Left ventricle myocardium inferior (tissue), 1 donor: ENCODE measurements around the gene DCAF16. TPM values are rescaled to one million over a fixed set of nuclear protein-coding genes. Genes with fewer than 3 reads are reported as not detected.

Source experiments
- DNase-seq: peaks from one replicate; pipeline ENCODE4 v3.0.0-alpha.2; 2020
- H3K27ac ChIP-seq: fragments of 200-600 bp; replicated peaks from 2 replicates; pipeline ENCODE4 v1.8.0; 2021
- H3K27me3 ChIP-seq: fragments of 200-600 bp; 2 replicates; pipeline ENCODE4 v1.8.0; 2021; ENCODE audit warnings: low read depth
- H3K36me3 ChIP-seq: fragments of 200-600 bp; 2 replicates; pipeline ENCODE4 v1.8.0; 2021
- H3K4me1 ChIP-seq: fragments of 200-600 bp; 2 replicates; pipeline ENCODE4 v1.8.0; 2021
- H3K4me3 ChIP-seq: fragments of 200-600 bp; 2 replicates; pipeline ENCODE4 v1.8.0; 2021; ENCODE audit warnings: mild to moderate bottlenecking, moderate library complexity
- H3K9me3 ChIP-seq: fragments of 200-600 bp; replicated peaks from 2 replicates; pipeline ENCODE4 v1.8.0; 2021
- intact Hi-C: fragments of 100-400 bp; cut with micrococcal nuclease; formaldehyde crosslinking; loops from one replicate; pipeline ENCODE4 v1.11.0; 2022
- total RNA-seq: library from RNA; stranded (reverse); fragmentation: NEBNext Ultra II Directional; extraction: Animal tissue kit (Norgen Biotek cat#: 25700); gene quantifications from one replicate; pipeline ENCODE4 v1.2.1, GENCODE V29; 2021
- TF ChIP-seq, protein P1 (sequence below): fragments of 200-600 bp; IDR thresholded peaks from 2 replicates; pipeline ENCODE4 v1.8.0; 2021; ENCODE audit warnings: antibody characterized with exemption, mild to moderate bottlenecking, borderline replicate concordance
- donor health status: DM: no; HTN: yes; CAD: no; lungs with severe emphysema.

The DCAF16 gene
- total RNA-seq, 1 donor from 2014 or later, result 14.5 TPM

DNA sequence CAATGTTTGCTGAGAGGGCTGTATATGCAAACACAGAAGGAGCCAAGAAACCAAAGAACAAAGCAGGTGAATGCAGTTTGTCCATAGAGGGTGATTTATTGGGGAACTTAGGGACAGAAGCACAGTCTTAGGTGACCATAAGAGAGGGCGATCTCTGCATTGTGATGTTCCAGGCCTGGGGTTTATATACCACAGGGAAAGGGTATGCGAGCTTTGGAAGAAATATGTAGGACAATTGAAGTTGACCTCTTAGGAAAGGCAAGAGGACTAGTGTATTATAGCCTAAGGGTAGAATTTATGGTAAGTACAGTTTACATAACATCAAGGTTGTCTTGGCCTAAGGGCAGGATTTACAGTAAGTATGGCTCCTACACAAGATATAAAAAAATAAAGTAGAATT, 56.9 kb downstream of the DCAF16 start:
- Histone ChIP-seq H3K27ac (no peak overlapping the region), H3K4me1 (no peaks in the 10 kb centered on the region), H3K36me3 (no peaks in the 10 kb centered on the region), H3K27me3 (peaks cover 4% of the 10 kb centered on the region), H3K4me3 (no peak overlapping the region), H3K9me3 (no peaks in the 10 kb centered on the region)
- TF ChIP-seq, protein P1, sequence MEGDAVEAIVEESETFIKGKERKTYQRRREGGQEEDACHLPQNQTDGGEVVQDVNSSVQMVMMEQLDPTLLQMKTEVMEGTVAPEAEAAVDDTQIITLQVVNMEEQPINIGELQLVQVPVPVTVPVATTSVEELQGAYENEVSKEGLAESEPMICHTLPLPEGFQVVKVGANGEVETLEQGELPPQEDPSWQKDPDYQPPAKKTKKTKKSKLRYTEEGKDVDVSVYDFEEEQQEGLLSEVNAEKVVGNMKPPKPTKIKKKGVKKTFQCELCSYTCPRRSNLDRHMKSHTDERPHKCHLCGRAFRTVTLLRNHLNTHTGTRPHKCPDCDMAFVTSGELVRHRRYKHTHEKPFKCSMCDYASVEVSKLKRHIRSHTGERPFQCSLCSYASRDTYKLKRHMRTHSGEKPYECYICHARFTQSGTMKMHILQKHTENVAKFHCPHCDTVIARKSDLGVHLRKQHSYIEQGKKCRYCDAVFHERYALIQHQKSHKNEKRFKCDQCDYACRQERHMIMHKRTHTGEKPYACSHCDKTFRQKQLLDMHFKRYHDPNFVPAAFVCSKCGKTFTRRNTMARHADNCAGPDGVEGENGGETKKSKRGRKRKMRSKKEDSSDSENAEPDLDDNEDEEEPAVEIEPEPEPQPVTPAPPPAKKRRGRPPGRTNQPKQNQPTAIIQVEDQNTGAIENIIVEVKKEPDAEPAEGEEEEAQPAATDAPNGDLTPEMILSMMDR, result no peak
- no peak for DNase-seq
- intact Hi-C loops, result no loop called here

Other genes with a start within 250 kb of the DCAF16 start
- gene LAP3, start 233.6 kb downstream of the DCAF16 start, total RNA-seq, result 52.7 TPM
- gene MED28, start 196.1 kb downstream of the DCAF16 start, total RNA-seq, result 18.1 TPM
- gene FAM184B, start 29.1 kb downstream of the DCAF16 start, total RNA-seq, result not detected
- 0.38 TPM for gene NCAPG, start 222 bp upstream of the DCAF16 start, total RNA-seq
- 5.3 TPM for gene LCORL, start 211.0 kb upstream of the DCAF16 start, total RNA-seq